Right forelimb (tissue), 1 donor: ENCODE results near the gene APBA2.

Source experiments
- DNase-seq: peaks from one replicate; pipeline ENCODE4 v3.0.0-alpha.2; 2018

The APBA2 gene

GRCh38 chr15:29127506-29128430 lies 242.0 kb downstream of the APBA2 start:
- no peak for DNase-seq

GRCh38 chr15:29128671-29129070 lies 242.9 kb downstream of the APBA2 start:
- DNase-seq, result no peak

- DNase-seq, result no peak
These were observed 243.4 kb downstream of the APBA2 start for GRCh38 chr15:29129221-29129620.

- no peak for DNase-seq
These were observed 244.2 kb downstream of the APBA2 start for GRCh38 chr15:29129926-29130325.

GRCh38 chr15:29130476-29130875 lies 244.7 kb downstream of the APBA2 start:
- DNase-seq, result no peak

- no peak for DNase-seq
These were observed 245.4 kb downstream of the APBA2 start for GRCh38 chr15:29130951-29131839.

- DNase-seq, result no peak
These were observed 246.2 kb downstream of the APBA2 start for GRCh38 chr15:29131840-29132420.

GRCh38 chr15:29132735-29133181 lies 247.0 kb downstream of the APBA2 start:
- DNase-seq, result no peak

- no peak for DNase-seq
These were observed 247.5 kb downstream of the APBA2 start for GRCh38 chr15:29133321-29133720.

GRCh38 chr15:29133791-29134190 lies 248.0 kb downstream of the APBA2 start:
- DNase-seq, result no peak

- no peak for DNase-seq
These were observed 248.5 kb downstream of the APBA2 start for GRCh38 chr15:29134239-29134638.

GRCh38 chr15:29134641-29135308 lies 249.0 kb downstream of the APBA2 start:
- peak; percentile 16 for DNase-seq

GRCh38 chr15:29135309-29135657 lies 249.5 kb downstream of the APBA2 start:
- peak; percentile 32 for DNase-seq

GRCh38 chr15:29135702-29136646 lies 250.2 kb downstream of the APBA2 start:
- DNase-seq, result peak; percentile 42

- DNase-seq, result peak; percentile 11
These were observed 252.5 kb downstream of the APBA2 start for GRCh38 chr15:29138260-29138659.

- DNase-seq, result peak; percentile 12
These were observed 253.3 kb downstream of the APBA2 start for GRCh38 chr15:29139072-29139471.

- peak; percentile 76 for DNase-seq
These were observed 254.0 kb downstream of the APBA2 start for GRCh38 chr15:29139540-29140459.

GRCh38 chr15:29140475-29141307 lies 254.9 kb downstream of the APBA2 start:
- peak; percentile 26 for DNase-seq
